K562 (cell line): ENCODE results near the gene ANKRD61. TPM values are rescaled to one million over a fixed set of nuclear protein-coding genes. Genes with fewer than 3 reads are reported as not detected.

Experiments used
- ATAC-seq: fragments of 200-7000 bp; cut with Tn5 transposase; 3 replicates; pipeline ENCODE4 v1.9.1; 2020; ENCODE audit warnings: moderate library complexity
- BruUV-seq: library from RNA; stranded (reverse); fragments of 400-500 nt; replicated peaks from 2 replicates; lab custom pipeline; 2021; lab: Mats Ljungman, UMichigan
- CTCF ChIA-PET: fragments of 300-600 bp; formaldehyde crosslinking; extraction: SDS; loops from one replicate; lab custom pipeline; 2021; ENCODE audit warnings: low intra/inter-chr PET ratio; lab: Yijun Ruan, JAX
- POLR2A ChIA-PET: fragments of 300-600, 350-650 bp; sonication (Branson Sonifier 250); formaldehyde crosslinking; extraction: SDS; loops from one replicate; lab custom pipeline; 2021; ENCODE audit warnings: antibody characterized with exemption, inconsistent platforms; lab: Yijun Ruan, JAX
- DNase-seq, 4 experiments: peaks; one replicate each; pipeline versions ENCODE4 v3.0.0 to v3.0.0-alpha.2; 2011 to 2018; ENCODE audit warnings: low spot score in 3 of 4, mixed read lengths in 3 of 4; ENCODE audit errors: extremely low read depth in 1 of 4
- FAIRE-seq: peaks from 2 replicates; lab custom pipeline; 2011; peaks lifted over from hg19 to GRCh38; lab: Jason Lieb, UNC
- H2AFZ ChIP-seq: 2 replicates; pipeline ENCODE4 v1.6.0; 2011; ENCODE audit warnings: low read depth, low read length, control low read depth, inconsistent platforms
- H3K27ac ChIP-seq: fragments of 200-600 bp; 3 replicates; pipeline ENCODE4 v1.8.0; 2011; ENCODE audit warnings: low read depth, mild to moderate bottlenecking, control low read depth, inconsistent platforms, low read length, moderate library complexity, mixed read lengths; ENCODE audit errors: extremely low read depth
- H3K27me3 ChIP-seq, 2 experiments: fragments of 300-600 bp in 1 of 2; 2 replicates in 1 of 2; 3 replicates in 1 of 2; pipeline versions ENCODE4 v1.6.0 to v1.8.0; 2011; ENCODE audit warnings: inconsistent platforms in 2 of 2, low read length in 2 of 2, mild to moderate bottlenecking in 1 of 2, mixed read lengths in 1 of 2, moderate library complexity in 1 of 2; ENCODE audit not compliant: control insufficient read depth in 2 of 2, insufficient read depth in 2 of 2
- H3K36me3 ChIP-seq: fragments of 300-600 bp; 3 replicates; pipeline ENCODE4 v1.8.0; 2011; ENCODE audit warnings: mild to moderate bottlenecking, low read length, inconsistent platforms; ENCODE audit not compliant: control insufficient read depth, insufficient read depth
- H3K4me1 ChIP-seq, 2 experiments: fragments of 200-600 bp in 1 of 2; replicated peaks in 1 of 2; 2 replicates in 1 of 2; 3 replicates in 1 of 2; pipeline versions ENCODE4 v1.5.1 to v1.8.0; 2011; ENCODE audit warnings: inconsistent platforms in 2 of 2, low read length in 2 of 2, mild to moderate bottlenecking in 1 of 2, mixed read lengths in 1 of 2, moderate library complexity in 1 of 2; ENCODE audit not compliant: control insufficient read depth in 2 of 2, insufficient read depth in 2 of 2
- H3K4me2 ChIP-seq: 2 replicates; pipeline ENCODE4 v1.6.1; 2011; ENCODE audit warnings: low read length, control low read depth, inconsistent platforms, mixed read lengths; ENCODE audit not compliant: insufficient read depth
- H3K4me3 ChIP-seq: fragments of 200-600 bp; sonication (generic), shearing (Covaris generic); 2 replicates; pipeline ENCODE4 v1.5.1; 2016; ENCODE audit warnings: control low read depth, inconsistent platforms
- H3K79me2 ChIP-seq: fragments of 200-600 bp; 3 replicates; pipeline ENCODE4 v1.8.0; 2011; ENCODE audit warnings: low read length, inconsistent platforms; ENCODE audit not compliant: control insufficient read depth, insufficient read depth
- H3K9ac ChIP-seq, 2 experiments: 2 replicates each; pipeline versions ENCODE4 v1.6.0 to v1.6.1; 2011; ENCODE audit warnings: low read depth in 2 of 2, low read length in 2 of 2, control low read depth in 1 of 2, inconsistent platforms in 1 of 2, mild to moderate bottlenecking in 1 of 2, mixed read lengths in 1 of 2; ENCODE audit not compliant: insufficient read depth in 1 of 2
- H3K9me1 ChIP-seq: one replicate; pipeline ENCODE4 v1.6.0; 2011; ENCODE audit warnings: inconsistent platforms, mild to moderate bottlenecking, low read length, moderate library complexity; ENCODE audit not compliant: control insufficient read depth, insufficient read depth
- H3K9me3 ChIP-seq: replicated peaks from 2 replicates; pipeline ENCODE4 v1.5.1; 2011; ENCODE audit warnings: low read depth, low read length, inconsistent platforms; ENCODE audit not compliant: control insufficient read depth, insufficient read depth
- H4K20me1 ChIP-seq: replicated peaks from 2 replicates; pipeline ENCODE4 v1.6.1; 2011; ENCODE audit warnings: low read length, inconsistent platforms, mixed read lengths; ENCODE audit not compliant: control insufficient read depth, insufficient read depth
- CREM ChIP-seq: IDR thresholded peaks from 2 replicates; pipeline ENCODE4 v1.6.1; 2014; ENCODE audit warnings: antibody characterized with exemption, low read depth
- GABPA ChIP-seq: fragments of 200-800 bp; sonication (Bioruptor generic); conservative IDR thresholded peaks from 2 replicates; pipeline ENCODE4 v1.6.1; 2016; ENCODE audit warnings: low read depth, missing genetic modification characterization, missing compliant biosample characterization
- HDAC2 ChIP-seq: fragments of 450-650 bp; IDR thresholded peaks from 2 replicates; pipeline ENCODE4 v1.6.1; 2016; ENCODE audit warnings: mild to moderate bottlenecking
- HDAC3 ChIP-seq: fragments of 450-650 bp; IDR thresholded peaks from 2 replicates; pipeline ENCODE4 v1.6.1; 2018; ENCODE audit warnings: borderline replicate concordance, mild to moderate bottlenecking, moderate library complexity; ENCODE audit not compliant: partially characterized antibody
- KHSRP ChIP-seq: fragments of 450-650 bp; IDR thresholded peaks from 2 replicates; pipeline ENCODE4 v1.6.1; 2017
- MCM7 ChIP-seq, 2 experiments: fragments of 450-650 bp; IDR thresholded peaks; 2 replicates each; pipeline ENCODE4 v1.6.1; 2016 to 2018
- NONO ChIP-seq, 2 experiments: fragments of 200-400 bp in 1 of 2; fragments of 450-650 bp in 1 of 2; formaldehyde crosslinking in 1 of 2; IDR thresholded peaks; 2 replicates each; pipeline ENCODE4 v1.6.1; 2017; ENCODE audit warnings: low read depth in 2 of 2, mild to moderate bottlenecking in 2 of 2, moderate library complexity in 2 of 2, low read length in 1 of 2
- PHF8 ChIP-seq: fragments of 200-600 bp; sonication (generic); IDR thresholded peaks from 2 replicates; pipeline ENCODE4 v1.6.1; 2012; ENCODE audit warnings: mixed run types, mild to moderate bottlenecking, inconsistent platforms, low read length, moderate library complexity, borderline replicate concordance
- PTBP1 ChIP-seq: fragments of 200-400 bp; formaldehyde crosslinking; IDR thresholded peaks from 2 replicates; pipeline ENCODE4 v1.6.1; 2017; ENCODE audit warnings: low read depth, low read length
- TAF9B ChIP-seq: fragments of 450-650 bp; IDR thresholded peaks from 2 replicates; pipeline ENCODE4 v1.6.1; 2018; ENCODE audit warnings: mild to moderate bottlenecking; ENCODE audit not compliant: partially characterized antibody
- XRCC3 ChIP-seq: fragments of 450-650 bp; IDR thresholded peaks from 2 replicates; pipeline ENCODE4 v1.6.1; 2017; ENCODE audit warnings: mild to moderate bottlenecking, moderate library complexity
- ZBTB17 ChIP-seq: fragments of 450-650 bp; formaldehyde crosslinking; IDR thresholded peaks from 2 replicates; pipeline ENCODE4 v1.4.0; 2020; ENCODE audit warnings: mild to moderate bottlenecking
- ZBTB7A ChIP-seq: IDR thresholded peaks from 2 replicates; pipeline ENCODE4 v1.6.1; 2011; ENCODE audit warnings: low read depth, mild to moderate bottlenecking, low read length, moderate library complexity, borderline replicate concordance; ENCODE audit not compliant: control insufficient read depth
- ZNF124 ChIP-seq: sonication (generic); formaldehyde crosslinking; IDR thresholded peaks from 2 replicates; pipeline ENCODE4 v1.8.1; 2022; ENCODE audit warnings: missing genetic modification reagents
- ZNF3 ChIP-seq: fragments of 250-450 bp; sonication (Bioruptor Pico); IDR thresholded peaks from 2 replicates; pipeline ENCODE4 v1.5.0; 2021; ENCODE audit warnings: mild to moderate bottlenecking, moderate library complexity
- ZNF354B ChIP-seq: fragments of 250-450 bp; sonication (Bioruptor Pico); IDR thresholded peaks from 2 replicates; pipeline ENCODE4 v1.4.0; 2020
- WGBS: fragments of 100-300 bp; shearing (Covaris generic); methylation state at CpG from one replicate; pipeline ENCODE4 v1.1.6; 2016; ENCODE audit warnings: low coverage, mixed read lengths; ENCODE audit not compliant: insufficient coverage; ENCODE audit errors: missing lambda C conversion rate; 5-methylcytosine and 5-hydroxymethylcytosine counted together
- in situ Hi-C: fragments of 300-500 bp; cut with MboI; formaldehyde crosslinking; loops from 4 replicates; pipeline ENCODE4 v1.15.0; 2018; ENCODE audit warnings: inconsistent platforms, mixed read lengths
- intact Hi-C: fragments of 100-400 bp; cut with micrococcal nuclease; formaldehyde crosslinking; loops from 2 replicates; pipeline ENCODE4 v1.14.2; 2022
- polyA plus RNA-seq, 8 experiments: library from polyadenylated mRNA; depleted of rRNA in 4 of 8; stranded (reverse) in 5 of 8; unstranded in 3 of 8; fragments of >200 nt; fragmentation: Nextera tagmentation in 2 of 8; fragmentation: Illumina TruSeq in 1 of 8; extraction: Ambion mirVana in 2 of 8; extraction: Trizol in 1 of 8; gene quantifications; 2 replicates each; pipeline versions ENCODE4 v1.2.1 to v1.2.3, GENCODE V29; 2011 to 2014; ENCODE audit warnings: inconsistent platforms in 1 of 8, missing spikeins in 1 of 8
- total RNA-seq, 7 experiments: library from RNA; depleted of rRNA in 6 of 7; stranded (reverse); fragments of >200 nt in 6 of 7; fragmentation: Illumina TruSeq in 2 of 7; extraction: Trizol in 2 of 7; gene quantifications; 2 replicates each; pipeline versions ENCODE4 v1.2.1 to v1.2.3, GENCODE V29; 2011 to 2021; ENCODE audit warnings: low replicate concordance in 1 of 7
- TF ChIP-seq, protein P1 (sequence below): fragments of 450-650 bp; IDR thresholded peaks from 2 replicates; pipeline ENCODE4 v1.6.1; 2014; ENCODE audit warnings: low read depth, mild to moderate bottlenecking, moderate library complexity, borderline replicate concordance
- TF ChIP-seq, protein P2 (sequence below): fragments of 250-450 bp; sonication (Bioruptor Pico); IDR thresholded peaks from 2 replicates; pipeline ENCODE4 v1.5.0; 2021
- TF ChIP-seq, protein P3 (sequence below), 2 experiments: fragments of 450-650 bp; IDR thresholded peaks; 2 replicates each; pipeline ENCODE4 v1.6.1; 2016

The ANKRD61 gene
- total and polyA plus RNA-seq, 9 of the 15 experiments (the other 6 are each of a cell fraction or from before 2014, with no cell fraction given) = 0.08 to 0.11 (median 0.09) TPM; not detected in 5

DNA sequence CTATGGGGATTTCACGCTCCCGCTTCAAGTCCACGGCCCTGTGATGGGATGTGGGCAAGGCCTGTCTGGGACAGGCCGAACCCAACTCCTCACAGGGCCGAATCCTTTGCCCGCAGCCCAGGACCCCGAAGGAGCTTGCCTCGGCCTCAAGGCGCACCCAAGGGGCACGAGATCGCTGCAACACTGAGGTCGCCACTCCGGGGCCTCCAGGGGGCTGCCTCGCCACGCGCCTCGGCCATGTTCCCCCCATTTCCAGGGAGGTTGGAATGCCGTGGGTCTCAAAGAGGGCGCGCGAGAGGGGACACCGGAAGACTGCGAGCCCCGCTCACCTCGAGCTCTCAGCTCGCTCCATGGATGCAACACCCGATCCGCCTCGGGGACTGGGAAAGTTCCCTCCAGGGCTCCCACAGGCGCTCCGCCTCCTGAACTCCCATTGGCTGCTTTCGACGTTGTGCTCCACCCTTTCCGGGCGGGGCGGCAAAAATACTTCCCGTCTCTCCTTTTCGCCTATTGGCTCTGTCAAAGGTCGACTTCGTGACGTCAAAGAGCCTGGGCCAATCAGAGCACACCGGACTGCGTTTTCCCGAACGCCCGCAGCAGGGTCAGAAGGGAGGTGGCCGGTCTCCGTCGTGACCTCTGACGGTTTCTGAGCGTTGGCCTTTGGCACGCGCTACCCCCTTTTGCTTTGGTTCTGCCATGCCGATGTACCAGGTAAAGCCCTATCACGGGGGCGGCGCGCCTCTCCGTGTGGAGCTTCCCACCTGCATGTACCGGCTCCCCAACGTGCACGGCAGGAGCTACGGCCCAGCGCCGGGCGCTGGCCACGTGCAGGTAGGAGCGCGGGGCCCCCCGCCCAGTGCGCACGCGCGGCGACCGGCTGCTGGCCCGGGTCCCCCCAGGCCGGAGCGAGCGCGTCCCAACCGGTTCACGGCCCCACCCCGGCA is 22.2 kb upstream of the ANKRD61 start, which contains the start of the genes AIMP2 and PMS2:
TSS of gene AIMP2 (plus strand) at position 605 of the 944 bp plus-strand sequence. CDS start at position 697, 92 bp downstream.
TSS of gene PMS2 (minus strand) at position 382 of the 944 bp plus-strand sequence. CDS start at position 352, 30 bp downstream.
- 1% methylated on average over 70 of the region's 84 CpGs for WGBS
- peaks cover 53% of the 10 kb centered on the region for H3K79me2 ChIP-seq
- POLR2A ChIA-PET = interaction anchor here (0.6 to 2.0 kb wide), 10 partner anchors 9 to 153 kb away, joined by 3 to 15 read pairs (median 4); no protein-coding TSS in a partner anchor
- H3K9me1 ChIP-seq = no peaks in the 10 kb centered on the region
- FAIRE-seq (peak; percentile 95), ATAC-seq (peak; percentile 92), DNase-seq (peak; percentile 94 to 98 (median 96))
- peak within 1 kb of the TSS; percentile 85 for H3K4me2 ChIP-seq
- H3K4me1 ChIP-seq = peaks cover 12 to 15% of the 10 kb centered on the region in 2 experiments; a peak in 4 of 5 replicates
- H2AFZ ChIP-seq = peak within 1 kb of the TSS; percentile 96
- H3K27ac ChIP-seq = peak within 1 kb of the TSS; percentile 99
- CTCF ChIA-PET = interaction anchor here (0.5 kb wide), 1 partner anchor 585 kb away, joined by 3 read pairs; no protein-coding TSS in a partner anchor
- BruUV-seq = TSS peak; percentile 76
- H3K4me3 ChIP-seq = peak within 1 kb of the TSS; percentile 65
- no peaks in the 10 kb centered on the region for H4K20me1 ChIP-seq
- peak within 1 kb of the TSS; percentile 84 to 99 for H3K9ac ChIP-seq
- intact Hi-C loops = loop anchor here (2.0 kb wide), 2 partner anchors 16 to 48 kb away; no protein-coding TSS in a partner anchor
- no peaks in the 10 kb centered on the region for H3K9me3 ChIP-seq
- H3K36me3 ChIP-seq = peaks cover 36% of the 10 kb centered on the region; the same call in 2 of the 3 replicates
- in situ Hi-C loops = no loop called here
- H3K27me3 ChIP-seq = no peaks in the 10 kb centered on the region
- TF ChIP-seq, protein P1, sequence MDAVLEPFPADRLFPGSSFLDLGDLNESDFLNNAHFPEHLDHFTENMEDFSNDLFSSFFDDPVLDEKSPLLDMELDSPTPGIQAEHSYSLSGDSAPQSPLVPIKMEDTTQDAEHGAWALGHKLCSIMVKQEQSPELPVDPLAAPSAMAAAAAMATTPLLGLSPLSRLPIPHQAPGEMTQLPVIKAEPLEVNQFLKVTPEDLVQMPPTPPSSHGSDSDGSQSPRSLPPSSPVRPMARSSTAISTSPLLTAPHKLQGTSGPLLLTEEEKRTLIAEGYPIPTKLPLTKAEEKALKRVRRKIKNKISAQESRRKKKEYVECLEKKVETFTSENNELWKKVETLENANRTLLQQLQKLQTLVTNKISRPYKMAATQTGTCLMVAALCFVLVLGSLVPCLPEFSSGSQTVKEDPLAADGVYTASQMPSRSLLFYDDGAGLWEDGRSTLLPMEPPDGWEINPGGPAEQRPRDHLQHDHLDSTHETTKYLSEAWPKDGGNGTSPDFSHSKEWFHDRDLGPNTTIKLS = peak; percentile 94
- TF ChIP-seq ZBTB17 (CRISPR knock-in tag) = peak; percentile 90
- TF ChIP-seq, protein P2, sequence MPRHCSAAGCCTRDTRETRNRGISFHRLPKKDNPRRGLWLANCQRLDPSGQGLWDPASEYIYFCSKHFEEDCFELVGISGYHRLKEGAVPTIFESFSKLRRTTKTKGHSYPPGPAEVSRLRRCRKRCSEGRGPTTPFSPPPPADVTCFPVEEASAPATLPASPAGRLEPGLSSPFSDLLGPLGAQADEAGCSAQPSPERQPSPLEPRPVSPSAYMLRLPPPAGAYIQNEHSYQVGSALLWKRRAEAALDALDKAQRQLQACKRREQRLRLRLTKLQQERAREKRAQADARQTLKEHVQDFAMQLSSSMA (CRISPR knock-in tag) = no peak
- TF ChIP-seq HDAC2 = peak; percentile 92
- TF ChIP-seq GABPA (tag) = peak; percentile 82
- peak; percentile 88 for TF ChIP-seq CREM
- no peak for TF ChIP-seq ZNF3 (CRISPR knock-in tag)
- TF ChIP-seq ZNF354B = no peak
- TF ChIP-seq TAF9B = peak; percentile 82
- 0 out of 2 replicates have a peak, but pooled peaks have one; percentile 16 for TF ChIP-seq KHSRP
- peak; percentile 76; the same call in 1 of the 2 replicates for TF ChIP-seq ZBTB7A
- TF ChIP-seq, protein P3, sequence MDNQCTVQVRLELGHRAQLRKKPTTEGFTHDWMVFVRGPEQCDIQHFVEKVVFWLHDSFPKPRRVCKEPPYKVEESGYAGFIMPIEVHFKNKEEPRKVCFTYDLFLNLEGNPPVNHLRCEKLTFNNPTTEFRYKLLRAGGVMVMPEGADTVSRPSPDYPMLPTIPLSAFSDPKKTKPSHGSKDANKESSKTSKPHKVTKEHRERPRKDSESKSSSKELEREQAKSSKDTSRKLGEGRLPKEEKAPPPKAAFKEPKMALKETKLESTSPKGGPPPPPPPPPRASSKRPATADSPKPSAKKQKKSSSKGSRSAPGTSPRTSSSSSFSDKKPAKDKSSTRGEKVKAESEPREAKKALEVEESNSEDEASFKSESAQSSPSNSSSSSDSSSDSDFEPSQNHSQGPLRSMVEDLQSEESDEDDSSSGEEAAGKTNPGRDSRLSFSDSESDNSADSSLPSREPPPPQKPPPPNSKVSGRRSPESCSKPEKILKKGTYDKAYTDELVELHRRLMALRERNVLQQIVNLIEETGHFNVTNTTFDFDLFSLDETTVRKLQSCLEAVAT (IDR thresholded peaks at IDR 0.05) = peak; percentile 37 to 66; a peak in 1 of 4 replicates
- TF ChIP-seq PHF8 = peak; percentile 87
- TF ChIP-seq NONO (IDR thresholded peaks at IDR 0.05; ENCODE audit: low read depth in 2 of 2, low read length in 1 of 2) = peak in 1 of 2 experiments; percentile 88; a peak in 2 of 4 replicates
- no peak for TF ChIP-seq HDAC3
- no peak for TF ChIP-seq PTBP1
- no peak for TF ChIP-seq XRCC3
- TF ChIP-seq ZNF124 (CRISPR knock-in tag) = no peak
- TF ChIP-seq MCM7 (IDR thresholded peaks at IDR 0.05) = no peak
